HG03108 (cell line): Measurements from ENCODE around the gene NELL1.
"Not testable (repeated sequence)": the region's sequence is repeated elsewhere in the genome, so short reads cannot be mapped to it uniquely, and the experiment has no call there.

Experiments
- ATAC-seq: cut with Tn5 transposase; IDR thresholded peaks from one replicate; pipeline ENCODE4 v1.9.1; 2021; ENCODE audit warnings: moderate library complexity; ENCODE audit not compliant: unreplicated experiment

NELL1 gene

GRCh38 chr11:21177379-21177778 lies 508.0 kb downstream of the NELL1 start:
- ATAC-seq, result no peak

- no peak for ATAC-seq
Measured at GRCh38 chr11:21179770-21180169, 510.4 kb downstream of the NELL1 start.

GRCh38 chr11:21180182-21180581 lies 510.8 kb downstream of the NELL1 start:
- no peak for ATAC-seq

GRCh38 chr11:21185959-21186358 lies 516.6 kb downstream of the NELL1 start:
- ATAC-seq, result no peak

GRCh38 chr11:21190181-21190580 lies 520.8 kb downstream of the NELL1 start:
- no peak for ATAC-seq

GRCh38 chr11:21195995-21196394 lies 526.6 kb downstream of the NELL1 start:
- ATAC-seq, result no peak

GRCh38 chr11:21198498-21198897 lies 529.1 kb downstream of the NELL1 start:
- no peak for ATAC-seq

- no peak for ATAC-seq
Measured at GRCh38 chr11:21205205-21205604, 535.8 kb downstream of the NELL1 start.

GRCh38 chr11:21225860-21226259 lies 556.5 kb downstream of the NELL1 start:
- no peak for ATAC-seq

- ATAC-seq, result no peak
Measured at GRCh38 chr11:21229224-21229623, 559.8 kb downstream of the NELL1 start.

- ATAC-seq, result no peak
Measured at GRCh38 chr11:21250196-21250595, 580.8 kb downstream of the NELL1 start.

GRCh38 chr11:21254055-21254454 lies 584.7 kb downstream of the NELL1 start:
- no peak for ATAC-seq

GRCh38 chr11:21254790-21255189 lies 585.4 kb downstream of the NELL1 start:
- ATAC-seq, result no peak

GRCh38 chr11:21257461-21257860 lies 588.1 kb downstream of the NELL1 start:
- ATAC-seq, result no peak

- ATAC-seq, result no peak
Measured at GRCh38 chr11:21258414-21258813, 589.0 kb downstream of the NELL1 start.

GRCh38 chr11:21260101-21260500 lies 590.7 kb downstream of the NELL1 start:
- no peak for ATAC-seq

- ATAC-seq, result no peak
Measured at GRCh38 chr11:21262992-21263391, 593.6 kb downstream of the NELL1 start.

GRCh38 chr11:21264125-21264524 lies 594.7 kb downstream of the NELL1 start:
- ATAC-seq, result no peak

- ATAC-seq, result no peak
Measured at GRCh38 chr11:21268036-21268435, 598.6 kb downstream of the NELL1 start.

- not testable (repeated sequence) for ATAC-seq
Measured at GRCh38 chr11:21272139-21272538, 602.8 kb downstream of the NELL1 start.

- no peak for ATAC-seq
Measured at GRCh38 chr11:21278840-21279239, 609.5 kb downstream of the NELL1 start.

GRCh38 chr11:21285104-21285503 lies 615.7 kb downstream of the NELL1 start:
- ATAC-seq, result no peak

GRCh38 chr11:21289686-21290085 lies 620.3 kb downstream of the NELL1 start:
- no peak for ATAC-seq

GRCh38 chr11:21295508-21295907 lies 626.1 kb downstream of the NELL1 start:
- no peak for ATAC-seq
